GM15510 (cell line): ENCODE measurements around the gene PHF2.

Source experiments
- POLR2A ChIP-seq: IDR thresholded peaks from 3 replicates; pipeline ENCODE4 v1.6.1; 2011; ENCODE audit warnings: borderline replicate concordance; ENCODE audit not compliant: insufficient read length; ENCODE audit errors: extremely low read depth

The PHF2 gene

GRCh38 chr9:93663877-93664548 lies 87.6 kb downstream of the PHF2 start:
- no peak for TF ChIP-seq POLR2A

- no peak for TF ChIP-seq POLR2A
These were observed 88.3 kb downstream of the PHF2 start for GRCh38 chr9:93664549-93665120.

- no peak for TF ChIP-seq POLR2A
These were observed 88.8 kb downstream of the PHF2 start for GRCh38 chr9:93665128-93665636.

GRCh38 chr9:93665637-93666438 lies 89.5 kb downstream of the PHF2 start:
- no peak for TF ChIP-seq POLR2A

- TF ChIP-seq POLR2A = no peak
These were observed 90.6 kb downstream of the PHF2 start for GRCh38 chr9:93667006-93667405.

- no peak for TF ChIP-seq POLR2A
These were observed 91.2 kb downstream of the PHF2 start for GRCh38 chr9:93667627-93668026.

- no peak for TF ChIP-seq POLR2A
These were observed 92.0 kb downstream of the PHF2 start for GRCh38 chr9:93668261-93668871.

- no peak for TF ChIP-seq POLR2A
These were observed 93.0 kb downstream of the PHF2 start for GRCh38 chr9:93669116-93669957.

GRCh38 chr9:93669958-93670207 lies 93.5 kb downstream of the PHF2 start:
- no peak for TF ChIP-seq POLR2A

GRCh38 chr9:93670208-93671019 lies 94.0 kb downstream of the PHF2 start:
- TF ChIP-seq POLR2A = no peak

- no peak for TF ChIP-seq POLR2A
These were observed 94.6 kb downstream of the PHF2 start for GRCh38 chr9:93671020-93671338.

- no peak for TF ChIP-seq POLR2A
These were observed 96.8 kb downstream of the PHF2 start for GRCh38 chr9:93673021-93673838.

GRCh38 chr9:93673839-93674334 lies 97.5 kb downstream of the PHF2 start:
- TF ChIP-seq POLR2A = no peak
